ENCODE data around the gene NOS1AP.

The NOS1AP gene

GRCh38 chr1:162142968-162143367, 73.5 kb downstream of the NOS1AP start:
- DNase-seq (ENCODE audit: extremely low read depth, insufficient read length) = no peak
- TF ChIP-seq CTCF (IDR thresholded peaks at IDR 0.05; ENCODE audit: insufficient read depth, low read length, poor library complexity, severe bottlenecking) = no peak
- Histone ChIP-seq H3K4me3 (replicated peaks; ENCODE audit: low read depth, low read length) (no peak overlapping the region), H3K36me3 (ENCODE audit: control insufficient read depth, insufficient read depth, low read length) (no peaks in the 10 kb centered on the region), H3K27me3 (replicated peaks; ENCODE audit: control insufficient read depth, insufficient read depth, low read length) (no peaks in the 10 kb centered on the region; the same call in none of the 2 replicates)

GRCh38 chr1:162144268-162144667, 74.8 kb downstream of the NOS1AP start:
- DNase-seq (ENCODE audit: extremely low read depth, insufficient read length) = no peak
- Histone ChIP-seq H3K36me3 (ENCODE audit: control insufficient read depth, insufficient read depth, low read length) (no peaks in the 10 kb centered on the region), H3K4me3 (replicated peaks; ENCODE audit: low read depth, low read length) (no peak overlapping the region), H3K27me3 (replicated peaks; ENCODE audit: control insufficient read depth, insufficient read depth, low read length) (no peaks in the 10 kb centered on the region; the same call in 1 of the 2 replicates)
- no peak for TF ChIP-seq CTCF (IDR thresholded peaks at IDR 0.05; ENCODE audit: insufficient read depth, low read length, poor library complexity, severe bottlenecking)

- H3K27me3 ChIP-seq (replicated peaks; ENCODE audit: control insufficient read depth, insufficient read depth, low read length) = no peaks in the 10 kb centered on the region; the same call in 1 of the 2 replicates
- H3K36me3 ChIP-seq (ENCODE audit: control insufficient read depth, insufficient read depth, low read length) = no peaks in the 10 kb centered on the region
- DNase-seq (ENCODE audit: extremely low read depth, insufficient read length) = no peak
- no peak for TF ChIP-seq CTCF (IDR thresholded peaks at IDR 0.05; ENCODE audit: insufficient read depth, low read length, poor library complexity, severe bottlenecking)
- no peak overlapping the region for H3K4me3 ChIP-seq (replicated peaks; ENCODE audit: low read depth, low read length)
These were observed 75.4 kb downstream of the NOS1AP start for GRCh38 chr1:162144853-162145252.

GRCh38 chr1:162145280-162145965, 75.9 kb downstream of the NOS1AP start:
- no peak for TF ChIP-seq CTCF (IDR thresholded peaks at IDR 0.05; ENCODE audit: insufficient read depth, low read length, poor library complexity, severe bottlenecking)
- no peak overlapping the region for H3K4me3 ChIP-seq (replicated peaks; ENCODE audit: low read depth, low read length)
- no peaks in the 10 kb centered on the region; the same call in 1 of the 2 replicates for H3K27me3 ChIP-seq (replicated peaks; ENCODE audit: control insufficient read depth, insufficient read depth, low read length)
- DNase-seq (ENCODE audit: extremely low read depth, insufficient read length) = no peak
- no peaks in the 10 kb centered on the region for H3K36me3 ChIP-seq (ENCODE audit: control insufficient read depth, insufficient read depth, low read length)

- no peak for TF ChIP-seq CTCF (IDR thresholded peaks at IDR 0.05; ENCODE audit: insufficient read depth, low read length, poor library complexity, severe bottlenecking)
- H3K27me3 ChIP-seq (replicated peaks; ENCODE audit: control insufficient read depth, insufficient read depth, low read length) = no peaks in the 10 kb centered on the region; the same call in 1 of the 2 replicates
- DNase-seq (ENCODE audit: extremely low read depth, insufficient read length) = no peak
- H3K4me3 ChIP-seq (replicated peaks; ENCODE audit: low read depth, low read length) = no peak overlapping the region
- H3K36me3 ChIP-seq (ENCODE audit: control insufficient read depth, insufficient read depth, low read length) = no peaks in the 10 kb centered on the region
These were observed 76.6 kb downstream of the NOS1AP start for GRCh38 chr1:162145966-162146696.
